Astrocyte (in vitro differentiated cells and primary cell): ENCODE results near the gene XPNPEP3. TPM values are rescaled to one million over a fixed set of nuclear protein-coding genes. Genes with fewer than 3 reads are reported as not detected.

Experiments
- DNase-seq: peaks from one replicate; pipeline ENCODE4 v3.0.0-alpha.2; 2010; ENCODE audit warnings: low read depth
- FAIRE-seq: peaks from 2 replicates; lab custom pipeline; 2011; peaks lifted over from hg19 to GRCh38; lab: Jason Lieb, UNC
- H2AFZ ChIP-seq: 2 replicates; pipeline ENCODE4 v1.6.0; 2012; ENCODE audit warnings: low read depth, low read length, inconsistent platforms
- H3K27ac ChIP-seq: 2 replicates; pipeline ENCODE4 v1.5.1; 2011; ENCODE audit warnings: low read depth, low read length, inconsistent platforms
- H3K27me3 ChIP-seq: 2 replicates; pipeline ENCODE4 v1.6.0; 2011; ENCODE audit warnings: low read length, inconsistent platforms; ENCODE audit not compliant: insufficient read depth
- H3K36me3 ChIP-seq: 2 replicates; pipeline ENCODE4 v1.5.1; 2011; ENCODE audit warnings: low read length, inconsistent platforms; ENCODE audit not compliant: insufficient read depth
- H3K4me1 ChIP-seq: 2 replicates; pipeline ENCODE4 v1.5.1; 2011; ENCODE audit warnings: low read length, inconsistent platforms; ENCODE audit not compliant: insufficient read depth
- H3K4me2 ChIP-seq: 2 replicates; pipeline ENCODE4 v1.6.0; 2012; ENCODE audit warnings: low read length, inconsistent platforms
- H3K4me3 ChIP-seq: 2 replicates; pipeline ENCODE4 v1.5.1; 2011; ENCODE audit warnings: low read depth, mild to moderate bottlenecking, low read length, inconsistent platforms; ENCODE audit not compliant: insufficient read depth
- H3K79me2 ChIP-seq: 2 replicates; pipeline ENCODE4 v1.6.0; 2012; ENCODE audit warnings: mild to moderate bottlenecking, low read length, inconsistent platforms; ENCODE audit not compliant: insufficient read depth
- H3K9ac ChIP-seq: 2 replicates; pipeline ENCODE4 v1.6.0; 2012; ENCODE audit warnings: mild to moderate bottlenecking, low read length, inconsistent platforms
- H3K9me3 ChIP-seq: 2 replicates; pipeline ENCODE4 v1.5.1; 2012; ENCODE audit warnings: low read depth, mild to moderate bottlenecking, low read length, inconsistent platforms; ENCODE audit not compliant: insufficient read depth
- H4K20me1 ChIP-seq: 2 replicates; pipeline ENCODE4 v1.6.0; 2012; ENCODE audit warnings: low read length, inconsistent platforms; ENCODE audit not compliant: insufficient read depth
- H3K27ac Mint-ChIP-seq: one replicate; pipeline ENCODE4 v1.8.0; 2021; ENCODE audit warnings: mild to moderate bottlenecking, mixed read lengths; ENCODE audit not compliant: unreplicated experiment
- H3K27me3 Mint-ChIP-seq: one replicate; pipeline ENCODE4 v1.8.0; 2021; ENCODE audit warnings: low read depth, mixed read lengths; ENCODE audit not compliant: unreplicated experiment
- H3K36me3 Mint-ChIP-seq: one replicate; pipeline ENCODE4 v1.8.0; 2021; ENCODE audit warnings: low read depth, mixed read lengths; ENCODE audit not compliant: unreplicated experiment
- H3K4me1 Mint-ChIP-seq: one replicate; pipeline ENCODE4 v1.8.0; 2021; ENCODE audit warnings: low read depth, mixed read lengths; ENCODE audit not compliant: unreplicated experiment
- H3K4me3 Mint-ChIP-seq: one replicate; pipeline ENCODE4 v1.8.0; 2021; ENCODE audit warnings: mild to moderate bottlenecking, moderate library complexity, mixed read lengths; ENCODE audit not compliant: unreplicated experiment
- H3K9me3 Mint-ChIP-seq: one replicate; pipeline ENCODE4 v1.8.0; 2021; ENCODE audit warnings: mild to moderate bottlenecking, mixed read lengths; ENCODE audit not compliant: unreplicated experiment
- EZH2 ChIP-seq: IDR thresholded peaks from 2 replicates; pipeline ENCODE4 v1.6.1; 2012; ENCODE audit warnings: mild to moderate bottlenecking, low read length, inconsistent platforms; ENCODE audit not compliant: insufficient read depth
- total RNA-seq: library from RNA; stranded (reverse); gene quantifications from 2 replicates; pipeline ENCODE4 v1.2.1, GENCODE V29; 2021
- TF ChIP-seq, protein P1 (sequence below): IDR thresholded peaks from 2 replicates; pipeline ENCODE4 v1.5.1; 2011; ENCODE audit warnings: low read depth, mild to moderate bottlenecking, inconsistent platforms, low read length, moderate library complexity; ENCODE audit not compliant: insufficient read depth

Gene XPNPEP3
- total RNA-seq, 1 donor from 2014 or later = 21.8 TPM

- FAIRE-seq (no peak), DNase-seq (no peak)
- Mint-ChIP-seq H3K27ac (no peak overlapping the region), H3K4me1 (peaks cover 10% of the 10 kb centered on the region), H3K4me3 (no peak overlapping the region), H3K9me3 (no peaks in the 10 kb centered on the region), H3K36me3 (peaks cover 10% of the 10 kb centered on the region), H3K27me3 (no peaks in the 10 kb centered on the region)
- Histone ChIP-seq H3K9ac (no peak overlapping the region), H3K27ac (no peak overlapping the region), H3K4me2 (no peak overlapping the region), H3K4me1 (peaks cover 7% of the 10 kb centered on the region), H3K36me3 (peaks cover 12% of the 10 kb centered on the region), H3K79me2 (peaks cover 95% of the 10 kb centered on the region), H3K9me3 (no peaks in the 10 kb centered on the region), H3K27me3 (no peaks in the 10 kb centered on the region), H2AFZ (no peak overlapping the region), H4K20me1 (peaks cover 42% of the 10 kb centered on the region), H3K4me3 (no peak overlapping the region)
- no peak for TF ChIP-seq EZH2
- TF ChIP-seq, protein P1, sequence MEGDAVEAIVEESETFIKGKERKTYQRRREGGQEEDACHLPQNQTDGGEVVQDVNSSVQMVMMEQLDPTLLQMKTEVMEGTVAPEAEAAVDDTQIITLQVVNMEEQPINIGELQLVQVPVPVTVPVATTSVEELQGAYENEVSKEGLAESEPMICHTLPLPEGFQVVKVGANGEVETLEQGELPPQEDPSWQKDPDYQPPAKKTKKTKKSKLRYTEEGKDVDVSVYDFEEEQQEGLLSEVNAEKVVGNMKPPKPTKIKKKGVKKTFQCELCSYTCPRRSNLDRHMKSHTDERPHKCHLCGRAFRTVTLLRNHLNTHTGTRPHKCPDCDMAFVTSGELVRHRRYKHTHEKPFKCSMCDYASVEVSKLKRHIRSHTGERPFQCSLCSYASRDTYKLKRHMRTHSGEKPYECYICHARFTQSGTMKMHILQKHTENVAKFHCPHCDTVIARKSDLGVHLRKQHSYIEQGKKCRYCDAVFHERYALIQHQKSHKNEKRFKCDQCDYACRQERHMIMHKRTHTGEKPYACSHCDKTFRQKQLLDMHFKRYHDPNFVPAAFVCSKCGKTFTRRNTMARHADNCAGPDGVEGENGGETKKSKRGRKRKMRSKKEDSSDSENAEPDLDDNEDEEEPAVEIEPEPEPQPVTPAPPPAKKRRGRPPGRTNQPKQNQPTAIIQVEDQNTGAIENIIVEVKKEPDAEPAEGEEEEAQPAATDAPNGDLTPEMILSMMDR = no peak
Observed at GRCh38 chr22:40957601-40958000, 100.7 kb downstream of the XPNPEP3 start.

DNA sequence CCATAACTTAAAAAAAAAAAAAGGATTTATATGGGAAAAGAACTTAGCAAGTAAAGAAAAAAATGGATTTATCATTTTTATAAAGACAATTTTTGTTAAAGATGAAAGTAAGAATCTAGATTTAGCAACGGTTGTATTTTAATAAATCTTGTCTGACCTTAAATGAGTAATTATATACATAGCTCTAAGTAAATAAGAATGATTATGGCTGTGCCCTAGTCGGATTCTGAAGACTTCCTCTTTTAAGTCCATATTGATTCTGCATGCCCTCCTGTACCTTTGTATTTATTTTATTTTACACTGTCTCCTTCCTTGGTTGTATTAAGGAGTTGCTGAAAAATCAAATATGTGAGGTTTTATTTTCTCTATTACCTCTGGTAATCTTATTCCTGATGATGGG, 101.4 kb downstream of the XPNPEP3 start:
- Histone ChIP-seq H3K9me3 (no peaks in the 10 kb centered on the region), H3K79me2 (peaks cover 94% of the 10 kb centered on the region), H3K4me3 (no peak overlapping the region), H3K36me3 (peaks cover 12% of the 10 kb centered on the region), H3K9ac (no peak overlapping the region), H3K4me1 (peaks cover 2% of the 10 kb centered on the region), H3K4me2 (no peak overlapping the region), H2AFZ (no peak overlapping the region), H3K27me3 (no peaks in the 10 kb centered on the region), H4K20me1 (peaks cover 44% of the 10 kb centered on the region), H3K27ac (no peak overlapping the region)
- peaks cover 10% of the 10 kb centered on the region for H3K36me3 Mint-ChIP-seq
- H3K27ac Mint-ChIP-seq = no peak overlapping the region
- TF ChIP-seq EZH2 = no peak
- TF ChIP-seq, protein P1 = no peak
- H3K4me1 Mint-ChIP-seq = peaks cover 9% of the 10 kb centered on the region
- H3K4me3 Mint-ChIP-seq = no peak overlapping the region
- FAIRE-seq (no peak), DNase-seq (no peak)
- no peaks in the 10 kb centered on the region for H3K9me3 Mint-ChIP-seq
- H3K27me3 Mint-ChIP-seq = no peaks in the 10 kb centered on the region

GRCh38 chr22:40960145-40960544, 103.2 kb downstream of the XPNPEP3 start:
- no peak for TF ChIP-seq EZH2
- TF ChIP-seq, protein P1 = no peak
- H3K27ac Mint-ChIP-seq = no peak overlapping the region
- H2AFZ ChIP-seq = no peak overlapping the region
- H3K9me3 ChIP-seq = no peaks in the 10 kb centered on the region
- peaks cover 89% of the 10 kb centered on the region for H3K79me2 ChIP-seq
- H3K27ac ChIP-seq = no peak overlapping the region
- no peak overlapping the region for H3K4me3 ChIP-seq
- peaks cover 2% of the 10 kb centered on the region for H3K4me1 Mint-ChIP-seq
- H3K4me2 ChIP-seq = no peak overlapping the region
- FAIRE-seq (no peak), DNase-seq (no peak)
- no peaks in the 10 kb centered on the region for H3K27me3 Mint-ChIP-seq
- no peak overlapping the region for H3K4me3 Mint-ChIP-seq
- H3K4me1 ChIP-seq = no peaks in the 10 kb centered on the region
- no peaks in the 10 kb centered on the region for H3K27me3 ChIP-seq
- H3K36me3 ChIP-seq = peaks cover 23% of the 10 kb centered on the region
- H3K9me3 Mint-ChIP-seq = no peaks in the 10 kb centered on the region
- H3K9ac ChIP-seq = no peak overlapping the region
- peaks cover 15% of the 10 kb centered on the region for H3K36me3 Mint-ChIP-seq
- peaks cover 52% of the 10 kb centered on the region for H4K20me1 ChIP-seq
